ENCODE results near the gene DYSF.

DNA sequence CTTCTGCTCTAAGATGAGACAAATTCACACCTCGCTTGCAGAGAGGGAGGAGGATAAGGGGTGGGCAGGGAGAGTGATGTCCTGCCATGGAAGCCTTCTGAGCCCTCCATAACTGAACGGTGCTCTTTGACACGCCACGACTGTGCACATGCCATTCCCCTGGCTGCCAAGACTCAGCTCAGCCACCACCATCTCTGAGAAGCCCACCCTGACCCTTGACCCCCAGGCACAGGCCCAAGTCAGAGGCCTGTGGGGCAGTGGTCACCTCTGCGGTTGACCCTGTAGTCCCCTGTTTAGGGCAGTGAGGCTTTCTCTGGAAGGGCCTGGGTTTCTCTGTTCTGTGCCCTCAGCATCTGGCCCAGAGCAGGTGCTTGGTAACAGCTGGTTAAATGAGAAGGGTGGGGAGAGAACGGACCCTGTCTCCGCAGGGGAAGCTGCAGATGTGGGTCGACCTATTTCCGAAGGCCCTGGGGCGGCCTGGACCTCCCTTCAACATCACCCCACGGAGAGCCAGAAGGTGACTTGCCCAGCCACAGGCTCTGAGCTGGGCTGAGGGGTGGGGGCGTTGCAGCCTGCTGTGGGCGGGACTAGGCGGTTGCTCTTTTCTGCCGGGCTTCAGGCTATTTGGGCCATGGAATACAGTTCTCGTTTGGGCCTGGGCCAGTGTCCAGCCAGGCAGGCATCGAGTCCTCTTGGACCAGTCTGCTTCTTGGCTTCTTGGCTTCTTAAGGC, 215.1 kb downstream of the DYSF start:
- TF ChIP-seq SP1 (IDR thresholded peaks at IDR 0.05) (no peak), BHLHE40 (IDR thresholded peaks at IDR 0.05; ENCODE audit: borderline replicate concordance) (no peak), FOXM1 (IDR thresholded peaks at IDR 0.05; ENCODE audit: borderline replicate concordance) (no peak), SUZ12 (IDR thresholded peaks at IDR 0.05) (no peak)
- TF ChIP-seq, protein P1, sequence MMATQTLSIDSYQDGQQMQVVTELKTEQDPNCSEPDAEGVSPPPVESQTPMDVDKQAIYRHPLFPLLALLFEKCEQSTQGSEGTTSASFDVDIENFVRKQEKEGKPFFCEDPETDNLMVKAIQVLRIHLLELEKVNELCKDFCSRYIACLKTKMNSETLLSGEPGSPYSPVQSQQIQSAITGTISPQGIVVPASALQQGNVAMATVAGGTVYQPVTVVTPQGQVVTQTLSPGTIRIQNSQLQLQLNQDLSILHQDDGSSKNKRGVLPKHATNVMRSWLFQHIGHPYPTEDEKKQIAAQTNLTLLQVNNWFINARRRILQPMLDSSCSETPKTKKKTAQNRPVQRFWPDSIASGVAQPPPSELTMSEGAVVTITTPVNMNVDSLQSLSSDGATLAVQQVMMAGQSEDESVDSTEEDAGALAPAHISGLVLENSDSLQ (IDR thresholded peaks at IDR 0.05), result no peak
